ENCODE results near the gene KCNK10. TPM values are rescaled to one million over a fixed set of nuclear protein-coding genes. Genes with fewer than 3 reads are reported as not detected.

Gene KCNK10
- total and polyA plus RNA-seq, 9 donors = 0.05 TPM; not detected in 8

DNA sequence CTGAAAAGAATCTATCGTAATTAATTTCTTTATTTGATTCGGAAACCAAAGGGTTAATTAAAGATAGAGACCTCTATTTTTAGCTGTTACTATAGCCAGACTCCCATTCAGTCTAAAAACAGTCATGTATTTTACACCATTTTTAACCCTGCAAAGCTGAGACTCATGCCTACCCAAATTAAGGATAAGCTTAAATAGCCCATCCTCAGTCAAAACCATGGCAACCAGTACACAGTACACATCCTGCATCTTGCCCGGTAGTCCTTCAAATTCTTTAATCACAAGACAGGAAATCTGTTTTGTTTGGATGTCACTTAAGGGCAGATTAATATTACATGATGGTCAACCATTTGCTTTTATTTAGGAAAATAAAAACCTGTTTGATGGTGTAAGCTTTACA is 25.5 kb upstream of the KCNK10 start:
- H3K27ac ChIP-seq = no peak overlapping the region
- 48 to 58% (median 51%) methylated on average over 3 of the region's 3 CpGs for WGBS, 3 donors
- no peak for TF ChIP-seq EP300 (IDR thresholded peaks at IDR 0.05)
- TF ChIP-seq POLR2A (IDR thresholded peaks at IDR 0.05) = no peak
- no peaks in the 10 kb centered on the region for H3K4me1 ChIP-seq (ENCODE audit: insufficient read depth)
- no peaks in the 10 kb centered on the region for H3K9me3 ChIP-seq
- no peak overlapping the region for H3K4me3 ChIP-seq
- H3K36me3 ChIP-seq = no peaks in the 10 kb centered on the region
- no peak for DNase-seq
- no peaks in the 10 kb centered on the region for H3K27me3 ChIP-seq
- intact Hi-C loops (cut with DNase I) = loop anchor here in 1 of 4 donors (5.0 kb wide), 1 partner anchor 296 kb away; no protein-coding TSS in a partner anchor

DNA sequence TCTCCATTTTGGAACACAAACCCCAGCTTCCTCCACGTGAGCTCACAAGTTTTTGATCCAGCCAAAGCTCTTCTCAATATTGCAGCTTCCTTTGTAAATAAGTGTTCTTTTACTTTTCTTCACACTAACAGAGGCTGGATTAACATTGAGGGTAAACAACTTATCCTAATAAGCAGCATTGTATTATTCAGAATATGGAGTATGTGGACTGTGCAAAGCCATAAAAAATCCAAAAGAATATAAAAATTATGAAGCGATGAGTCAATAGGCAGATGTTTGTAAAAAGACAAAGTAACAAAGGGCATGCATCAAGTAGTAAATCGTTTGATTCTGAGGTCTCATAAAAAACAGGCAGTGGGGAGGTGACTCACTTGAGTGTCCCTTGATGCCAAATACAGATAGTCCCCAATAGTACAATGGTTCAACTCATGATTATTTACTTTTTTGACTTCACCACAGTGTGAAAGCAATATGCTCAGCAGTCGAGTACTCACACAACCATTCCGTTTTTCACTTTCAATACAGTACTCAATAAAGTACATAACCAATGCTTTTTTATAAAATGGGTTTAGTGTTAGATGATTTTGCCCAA is 23.1 kb upstream of the KCNK10 start:
- TF ChIP-seq, protein P1, sequence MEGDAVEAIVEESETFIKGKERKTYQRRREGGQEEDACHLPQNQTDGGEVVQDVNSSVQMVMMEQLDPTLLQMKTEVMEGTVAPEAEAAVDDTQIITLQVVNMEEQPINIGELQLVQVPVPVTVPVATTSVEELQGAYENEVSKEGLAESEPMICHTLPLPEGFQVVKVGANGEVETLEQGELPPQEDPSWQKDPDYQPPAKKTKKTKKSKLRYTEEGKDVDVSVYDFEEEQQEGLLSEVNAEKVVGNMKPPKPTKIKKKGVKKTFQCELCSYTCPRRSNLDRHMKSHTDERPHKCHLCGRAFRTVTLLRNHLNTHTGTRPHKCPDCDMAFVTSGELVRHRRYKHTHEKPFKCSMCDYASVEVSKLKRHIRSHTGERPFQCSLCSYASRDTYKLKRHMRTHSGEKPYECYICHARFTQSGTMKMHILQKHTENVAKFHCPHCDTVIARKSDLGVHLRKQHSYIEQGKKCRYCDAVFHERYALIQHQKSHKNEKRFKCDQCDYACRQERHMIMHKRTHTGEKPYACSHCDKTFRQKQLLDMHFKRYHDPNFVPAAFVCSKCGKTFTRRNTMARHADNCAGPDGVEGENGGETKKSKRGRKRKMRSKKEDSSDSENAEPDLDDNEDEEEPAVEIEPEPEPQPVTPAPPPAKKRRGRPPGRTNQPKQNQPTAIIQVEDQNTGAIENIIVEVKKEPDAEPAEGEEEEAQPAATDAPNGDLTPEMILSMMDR (IDR thresholded peaks at IDR 0.05) = no peak
- TF ChIP-seq POLR2A (IDR thresholded peaks at IDR 0.05) = no peak
- no peak for TF ChIP-seq EP300 (IDR thresholded peaks at IDR 0.05)
- Histone ChIP-seq H3K27ac (no peak overlapping the region), H3K4me3 (no peak overlapping the region), H3K27me3 (no peaks in the 10 kb centered on the region), H3K36me3 (no peaks in the 10 kb centered on the region), H3K4me1 (ENCODE audit: insufficient read depth) (no peaks in the 10 kb centered on the region), H3K9me3 (no peaks in the 10 kb centered on the region)
- intact Hi-C loops (cut with DNase I) = loop anchor here in 1 of 4 donors (5.0 kb wide), 1 partner anchor 294 kb away; no protein-coding TSS in a partner anchor
- no peak for DNase-seq
- 69 to 73% (median 70%) methylated on average over 5 of the region's 5 CpGs for WGBS, 3 donors

DNA sequence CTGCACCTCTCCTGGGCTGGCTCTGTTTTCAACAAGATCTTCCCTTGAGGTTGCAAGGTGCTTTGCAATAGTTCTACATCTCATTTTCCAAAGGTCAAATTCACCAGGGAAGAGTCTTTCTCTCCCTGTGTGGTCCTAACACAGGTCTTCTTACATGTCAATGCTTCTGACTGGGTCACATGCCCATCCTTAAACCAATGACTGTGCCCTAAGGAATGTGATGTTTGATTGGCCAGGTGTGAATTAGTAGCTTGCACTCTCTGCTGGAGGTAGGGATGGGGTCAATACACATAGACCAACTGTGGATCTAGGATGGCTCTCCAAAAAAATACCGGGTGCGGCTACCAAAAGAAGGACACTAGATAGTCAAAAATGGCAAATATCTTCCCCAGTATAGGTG is 19.9 kb upstream of the KCNK10 start:
- WGBS, 3 donors = 72 to 96% (median 91%) methylated on average over 2 of the region's 2 CpGs
- no peak overlapping the region for H3K4me3 ChIP-seq

DNA sequence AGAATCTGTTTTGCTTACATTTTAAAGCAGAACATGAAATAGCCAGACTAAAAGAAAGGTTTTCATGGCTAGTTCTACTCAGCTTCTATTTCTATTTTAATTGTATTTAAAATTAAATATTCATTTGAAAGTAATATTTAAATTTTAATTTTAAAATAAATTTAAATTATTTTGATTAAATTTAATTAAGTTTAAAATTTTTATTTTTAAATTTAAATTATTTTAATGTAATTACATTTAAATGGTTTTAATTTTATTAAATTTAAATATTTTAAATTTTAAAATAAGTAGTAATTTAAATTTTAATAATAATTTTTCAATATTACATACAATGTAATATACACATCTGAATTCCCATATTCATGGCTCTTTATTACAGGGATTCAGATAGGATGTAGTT is 17.3 kb upstream of the KCNK10 start:
- no peak for TF ChIP-seq POLR2A (IDR thresholded peaks at IDR 0.05)
- TF ChIP-seq EP300 (IDR thresholded peaks at IDR 0.05) = no peak
- TF ChIP-seq, protein P1 (IDR thresholded peaks at IDR 0.05) = no peak
- Histone ChIP-seq H3K27me3 (no peaks in the 10 kb centered on the region), H3K27ac (no peak overlapping the region), H3K9me3 (no peaks in the 10 kb centered on the region), H3K4me1 (ENCODE audit: insufficient read depth) (no peaks in the 10 kb centered on the region), H3K4me3 (no peak overlapping the region), H3K36me3 (no peaks in the 10 kb centered on the region)
- intact Hi-C loops (cut with DNase I) = no loop called here
- DNase-seq = no peak

More for the DNA sequence above, 19.9 kb upstream of the KCNK10 start:
- H3K27me3 ChIP-seq = no peaks in the 10 kb centered on the region
- no peaks in the 10 kb centered on the region for H3K9me3 ChIP-seq
- H3K4me1 ChIP-seq (ENCODE audit: insufficient read depth) = no peaks in the 10 kb centered on the region
- TF ChIP-seq EP300 (IDR thresholded peaks at IDR 0.05) = no peak
- no peak for TF ChIP-seq POLR2A (IDR thresholded peaks at IDR 0.05)
- TF ChIP-seq, protein P1 (IDR thresholded peaks at IDR 0.05) = no peak
- no peak overlapping the region for H3K27ac ChIP-seq
- intact Hi-C loops (cut with DNase I) = no loop called here
- no peaks in the 10 kb centered on the region for H3K36me3 ChIP-seq
- no peak for DNase-seq

DNA sequence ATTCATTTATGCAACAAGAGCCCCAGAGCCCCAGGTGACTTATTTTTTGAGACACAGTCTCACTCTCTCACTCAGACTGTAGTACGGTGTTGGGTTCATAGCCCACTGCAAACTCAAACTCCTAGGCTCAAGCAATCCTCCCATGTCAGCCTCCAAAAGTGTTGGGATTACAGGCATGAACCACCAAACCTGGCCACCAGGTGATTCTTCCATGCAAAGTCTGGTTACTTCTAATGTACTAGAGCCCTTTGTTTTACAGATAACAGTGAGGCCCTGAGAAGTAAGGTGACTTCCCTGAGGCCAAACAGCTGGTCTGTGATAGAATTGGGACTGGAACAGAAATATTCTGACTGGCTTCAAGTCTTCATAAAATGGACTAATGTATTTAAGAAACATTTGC is 10.0 kb upstream of the KCNK10 start:
- Histone ChIP-seq H3K27ac (no peak overlapping the region), H3K27me3 (no peaks in the 10 kb centered on the region), H3K36me3 (no peaks in the 10 kb centered on the region), H3K4me1 (ENCODE audit: insufficient read depth) (no peaks in the 10 kb centered on the region), H3K9me3 (no peaks in the 10 kb centered on the region), H3K4me3 (no peak overlapping the region)
- TF ChIP-seq EP300 (IDR thresholded peaks at IDR 0.05) (no peak), POLR2A (IDR thresholded peaks at IDR 0.05) (no peak)
- TF ChIP-seq, protein P1 (IDR thresholded peaks at IDR 0.05) = no peak
- 81 to 100% (median 83%) methylated on average over 1 of the region's 1 CpG for whole genome bisulfite sequencing, 3 donors
- intact Hi-C loops (cut with DNase I) = no loop called here
- no peak for DNase-seq

Data from ovary (tissue), 9 donors.